GM21737 (cell line): ENCODE measurements around the gene SYNDIG1L.

Experiments
- ATAC-seq: cut with Tn5 transposase; IDR thresholded peaks from one replicate; pipeline ENCODE4 v1.9.1; 2021; ENCODE audit warnings: mild to moderate bottlenecking, moderate library complexity; ENCODE audit not compliant: unreplicated experiment

SYNDIG1L gene

DNA sequence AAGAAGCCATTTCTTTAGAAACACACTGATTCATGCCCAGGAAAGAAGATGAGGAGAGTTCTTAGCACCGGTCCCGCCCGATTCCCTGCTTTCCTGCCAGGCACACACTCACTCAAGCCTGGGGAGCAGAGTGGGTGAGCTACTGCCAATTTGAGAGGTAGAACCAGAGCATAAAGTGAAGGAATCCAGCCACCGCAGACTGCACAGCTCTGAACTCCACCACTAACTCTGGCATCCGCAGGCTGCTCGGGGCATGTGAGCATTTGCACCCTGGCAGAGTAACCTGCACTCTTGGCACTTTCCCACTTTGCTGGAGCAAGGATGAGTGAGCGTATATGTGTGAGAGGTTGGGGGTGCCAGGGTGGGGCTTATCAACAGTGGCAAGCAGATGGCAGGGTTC lies 4.0 kb upstream of the SYNDIG1L start:
- no peak for ATAC-seq

DNA sequence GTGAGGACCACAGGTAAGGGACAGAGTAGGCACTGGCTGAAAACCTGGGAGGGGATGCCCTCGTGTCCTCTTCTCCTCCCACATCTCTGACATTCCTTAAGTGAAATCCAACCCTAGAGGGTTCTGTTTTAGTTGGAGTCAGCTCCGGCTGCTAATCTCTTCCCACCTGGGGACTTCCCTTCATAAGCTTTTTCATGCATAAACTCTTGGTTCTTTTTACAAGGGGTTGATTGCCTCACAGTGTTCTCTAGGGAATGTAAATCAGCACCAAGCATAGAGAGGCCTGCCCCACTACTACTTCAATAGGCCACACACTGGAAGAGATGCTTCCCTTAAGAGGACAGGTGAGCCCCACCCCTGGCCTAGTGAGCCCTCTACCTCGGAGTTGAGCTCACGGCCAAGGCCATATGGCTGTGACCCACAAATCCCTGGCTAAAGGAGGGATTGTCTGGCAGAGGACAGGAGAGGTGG lies 3.2 kb upstream of the SYNDIG1L start:
- ATAC-seq: no peak

DNA sequence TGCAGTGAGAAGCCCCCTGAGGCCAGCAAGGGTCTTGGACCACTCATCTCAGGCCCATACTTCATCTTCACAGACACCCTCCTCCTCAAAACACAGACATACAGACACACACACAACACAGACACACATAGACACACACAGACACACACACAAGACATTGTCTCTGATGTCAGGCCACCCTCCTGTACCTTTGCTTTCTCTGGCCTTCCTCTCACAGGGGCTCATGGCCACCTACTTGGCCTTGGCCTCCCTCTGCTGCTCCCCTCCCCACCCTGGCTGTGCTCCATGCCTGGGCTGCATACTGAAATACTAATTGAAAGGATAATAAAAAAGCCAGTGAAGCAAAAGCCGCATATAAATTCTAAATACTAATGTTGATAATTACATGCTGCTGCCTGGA lies 1.6 kb upstream of the SYNDIG1L start:
- ATAC-seq: no peak

DNA sequence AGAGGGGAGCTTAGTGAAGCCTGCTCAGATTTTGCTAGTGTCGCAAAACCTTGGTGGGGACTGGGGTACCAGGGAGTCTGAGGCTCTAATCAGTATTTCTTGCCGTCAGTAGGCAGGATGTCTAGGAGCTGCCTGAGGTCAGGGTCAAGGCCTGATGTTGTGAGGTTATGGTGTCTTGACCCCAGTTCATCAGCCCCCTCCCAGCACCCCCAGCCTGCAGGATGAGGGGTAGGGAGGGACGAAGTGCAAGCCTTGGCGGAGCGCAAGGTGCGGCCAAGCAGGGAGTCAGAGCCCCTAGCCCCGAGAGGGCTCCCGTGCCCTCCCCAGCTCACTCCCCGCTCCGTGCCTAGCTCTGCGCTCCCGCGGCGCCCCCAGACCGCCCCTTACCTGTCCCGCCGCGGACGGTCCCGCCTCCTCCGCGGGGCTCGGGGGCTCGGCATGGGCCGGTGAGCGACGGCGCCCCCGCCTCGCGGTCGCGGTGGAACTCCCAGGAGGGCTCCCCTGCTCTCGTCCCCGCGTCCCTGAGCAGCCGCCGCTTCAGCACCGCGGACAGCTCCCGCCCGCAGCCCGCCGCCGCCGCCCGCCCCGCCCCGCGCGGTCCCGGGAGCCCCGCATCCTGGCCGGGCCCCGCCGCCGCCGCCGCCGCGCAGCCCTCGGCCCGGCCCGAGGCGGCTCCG lies 347 bp downstream of the SYNDIG1L start:
- ATAC-seq: no peak

DNA sequence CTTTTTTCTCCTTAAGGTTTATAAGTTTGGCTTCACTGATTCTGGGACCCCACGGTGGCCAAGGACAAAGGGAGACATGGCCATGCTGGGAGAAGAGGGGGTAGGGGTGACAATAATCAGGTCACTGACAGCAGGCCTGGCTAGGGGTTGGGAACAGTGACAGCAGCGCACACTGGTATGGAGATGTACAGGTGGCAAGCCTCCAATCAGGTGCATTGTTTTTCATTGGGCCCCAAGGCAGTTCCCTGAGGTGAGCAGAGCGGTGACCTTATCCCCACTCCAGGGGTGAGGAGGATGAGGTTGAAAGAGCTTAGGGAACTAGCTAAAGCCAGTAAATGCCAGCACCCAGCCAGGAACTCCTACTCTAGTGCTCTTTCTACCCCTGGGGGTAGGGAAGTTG lies 1.4 kb downstream of the SYNDIG1L start:
- ATAC-seq: no peak

DNA sequence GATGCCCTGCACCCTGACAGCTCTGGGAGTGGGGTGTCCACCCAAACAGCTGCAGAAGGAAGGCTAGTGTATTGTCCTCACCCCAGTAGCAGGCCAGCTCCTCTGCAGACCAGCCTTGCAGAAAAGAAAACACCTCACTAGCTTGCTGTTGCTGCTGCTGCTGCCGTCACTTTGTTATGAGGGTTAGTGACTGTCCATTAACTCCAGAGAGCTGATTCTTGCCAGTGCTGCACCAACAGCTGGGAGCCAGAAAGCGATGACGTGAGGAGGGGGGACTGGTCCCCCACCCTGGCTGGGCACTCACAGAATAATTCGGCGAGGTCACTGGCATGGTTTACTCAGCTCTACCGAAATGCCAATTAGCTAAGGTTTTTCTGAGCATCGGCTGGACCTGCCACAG lies 2.8 kb downstream of the SYNDIG1L start:
- ATAC-seq: no peak

DNA sequence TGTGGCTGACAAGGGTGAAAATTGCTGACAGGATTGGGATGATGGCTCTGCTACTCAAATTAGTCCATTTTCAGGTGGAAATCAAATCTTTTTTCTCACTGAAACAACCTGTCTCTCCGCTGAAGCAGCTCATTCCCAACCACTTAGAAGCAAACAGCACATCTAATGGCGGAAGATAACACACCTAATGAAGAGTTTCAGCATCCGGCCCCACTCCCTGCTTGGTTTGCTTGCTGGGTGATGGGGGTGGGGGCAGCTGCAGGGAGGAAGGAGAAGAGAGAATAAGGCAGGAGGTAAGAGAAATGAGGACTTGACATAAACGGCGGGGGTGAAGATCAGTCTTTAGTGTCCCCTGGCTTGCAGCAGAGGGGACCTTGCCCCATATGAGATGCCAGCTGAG lies 4.0 kb downstream of the SYNDIG1L start:
- no peak for ATAC-seq

DNA sequence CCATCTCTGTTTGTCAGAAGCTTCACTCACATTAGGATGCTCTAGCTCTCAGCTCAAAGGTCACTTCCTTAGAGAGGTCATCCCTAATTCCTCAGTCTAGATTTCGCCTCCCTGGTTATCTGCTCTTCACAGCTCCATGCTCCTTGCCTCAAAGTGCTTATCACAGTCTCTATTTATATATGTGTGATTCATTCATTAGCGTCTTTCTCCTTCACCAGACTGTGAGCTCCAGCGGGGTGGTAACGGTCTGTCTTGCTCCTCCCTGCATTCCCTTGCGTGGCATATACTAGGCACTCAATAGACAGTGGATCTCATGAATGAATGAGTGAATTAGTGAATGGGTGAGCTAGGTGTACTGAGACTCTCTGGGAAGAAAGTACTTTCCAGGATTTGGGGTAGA lies 6.9 kb downstream of the SYNDIG1L start:
- ATAC-seq: no peak

DNA sequence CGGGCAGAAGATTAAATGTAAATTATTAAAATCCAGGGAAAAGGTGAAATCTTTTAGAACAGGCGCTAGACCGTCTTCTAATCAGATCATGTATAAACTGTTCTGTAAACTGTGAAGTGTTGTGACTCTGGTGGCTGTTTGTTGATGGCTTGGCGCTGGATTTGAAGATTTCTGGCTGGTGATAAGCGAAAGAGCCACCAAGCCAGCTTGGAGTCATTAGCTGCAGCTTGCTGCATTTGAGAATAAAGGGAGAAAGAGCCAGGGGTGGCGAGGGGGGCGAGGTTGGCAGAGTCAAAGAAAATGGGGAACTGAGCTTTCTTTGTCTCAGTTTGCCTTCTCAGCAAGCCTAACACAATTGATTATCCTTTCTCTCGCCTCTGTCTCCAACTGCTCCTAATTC lies 8.0 kb downstream of the SYNDIG1L start:
- no peak for ATAC-seq

DNA sequence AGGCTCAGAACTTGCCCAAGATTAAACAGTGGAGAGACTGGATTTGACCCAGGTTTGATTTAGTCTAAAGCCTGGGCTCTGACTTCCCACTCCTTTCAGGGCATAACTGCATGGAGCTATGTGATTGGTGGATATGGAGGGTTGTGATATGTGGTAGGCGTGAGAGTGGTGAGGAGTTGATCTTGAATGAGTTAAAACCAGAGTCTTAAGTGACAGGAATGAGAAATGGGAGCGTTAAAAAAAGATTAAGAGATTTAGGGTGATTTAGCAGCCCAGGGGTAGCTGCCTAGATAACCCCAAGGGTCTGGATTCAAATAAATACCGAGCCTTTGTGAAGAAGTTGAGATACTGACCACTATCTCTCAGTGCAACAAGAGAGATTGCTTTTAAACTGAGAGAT lies 8.4 kb downstream of the SYNDIG1L start:
- no peak for ATAC-seq

DNA sequence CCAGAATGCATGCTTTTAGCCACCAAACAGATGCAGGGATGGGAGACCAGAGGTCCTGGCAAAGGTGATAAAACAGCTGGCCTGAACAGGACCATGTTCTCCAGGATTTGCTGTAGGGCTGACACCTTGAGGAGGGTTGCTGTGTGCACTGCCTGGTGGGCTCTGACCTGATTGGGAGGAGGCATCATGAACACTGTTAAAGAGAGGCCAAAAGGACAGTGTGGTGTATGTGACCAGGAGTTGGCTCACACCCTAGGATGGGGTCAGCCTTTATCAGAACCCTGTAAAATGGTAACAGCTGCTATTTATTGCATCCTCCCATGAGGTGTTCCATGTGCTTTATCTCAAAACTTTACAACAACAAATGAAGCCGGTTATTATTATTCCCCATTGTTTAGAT lies 8.8 kb downstream of the SYNDIG1L start:
- no peak for ATAC-seq

DNA sequence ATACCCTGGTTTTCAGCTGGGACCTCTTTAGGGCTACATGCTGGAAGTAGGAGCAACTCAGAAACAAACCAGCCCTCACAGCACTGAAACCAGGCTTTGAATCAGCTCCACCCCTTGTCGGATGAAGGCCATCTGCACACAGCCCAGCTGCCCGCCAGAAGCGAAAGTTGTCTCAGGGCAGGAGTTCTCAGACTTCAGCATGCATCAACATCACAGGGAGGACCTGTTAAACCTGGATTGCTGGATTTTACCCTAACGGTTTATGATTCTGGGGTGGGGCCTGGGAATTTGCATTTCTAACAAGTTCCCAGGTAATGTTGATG lies 10.9 kb downstream of the SYNDIG1L start:
- no peak for ATAC-seq

DNA sequence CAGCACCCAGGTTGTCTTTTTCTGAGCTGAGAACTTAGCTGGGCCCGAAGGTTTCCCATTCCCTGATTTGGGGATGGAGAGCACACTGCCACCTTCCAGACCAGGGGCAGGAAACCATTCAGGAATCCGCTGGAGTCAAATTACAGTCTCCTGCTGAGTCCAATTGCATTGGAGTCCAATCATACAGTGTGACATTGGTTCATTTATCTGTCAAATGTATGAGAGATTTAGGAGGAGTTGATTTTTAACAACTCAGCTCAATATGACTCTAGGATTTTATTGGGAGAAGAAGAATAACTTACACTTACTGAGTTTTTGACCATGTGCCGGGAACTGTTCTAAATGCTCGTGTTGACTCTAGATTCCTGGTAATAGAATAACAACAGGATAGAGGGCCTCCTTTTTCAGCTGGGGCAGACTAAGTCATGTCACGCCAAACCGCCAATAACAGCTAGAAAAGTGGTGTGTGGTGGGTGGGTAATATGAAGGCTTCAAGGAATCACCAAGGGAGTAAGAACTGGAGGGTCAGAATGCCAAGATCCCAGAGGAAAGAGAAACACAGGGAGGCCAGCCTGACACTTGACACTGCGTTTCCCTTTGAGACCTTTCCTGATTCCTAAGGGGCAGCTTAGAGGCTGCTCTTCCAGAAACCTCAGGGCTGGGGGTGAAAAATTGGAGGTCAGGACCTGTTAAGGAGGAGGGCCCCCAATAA lies 11.5 kb downstream of the SYNDIG1L start:
- ATAC-seq: no peak

DNA sequence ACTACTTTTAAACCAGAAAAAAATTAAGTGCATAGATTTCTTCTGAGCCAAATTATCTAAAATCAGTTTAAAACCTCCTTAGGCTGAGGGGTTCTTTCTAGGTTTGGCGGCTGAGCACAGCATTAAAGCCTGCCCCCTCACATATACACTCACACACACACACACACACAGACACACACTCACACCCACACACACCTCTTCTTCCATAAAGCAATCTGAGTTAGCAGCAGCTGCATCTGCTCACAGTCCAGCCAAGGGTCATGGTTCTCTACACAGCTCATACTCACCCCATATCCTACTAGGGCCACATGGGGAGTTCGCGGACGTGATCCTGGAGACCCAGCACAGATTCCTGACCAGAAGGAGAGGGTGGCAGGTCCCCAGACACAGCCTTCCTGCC lies 12.4 kb downstream of the SYNDIG1L start:
- ATAC-seq: no peak

DNA sequence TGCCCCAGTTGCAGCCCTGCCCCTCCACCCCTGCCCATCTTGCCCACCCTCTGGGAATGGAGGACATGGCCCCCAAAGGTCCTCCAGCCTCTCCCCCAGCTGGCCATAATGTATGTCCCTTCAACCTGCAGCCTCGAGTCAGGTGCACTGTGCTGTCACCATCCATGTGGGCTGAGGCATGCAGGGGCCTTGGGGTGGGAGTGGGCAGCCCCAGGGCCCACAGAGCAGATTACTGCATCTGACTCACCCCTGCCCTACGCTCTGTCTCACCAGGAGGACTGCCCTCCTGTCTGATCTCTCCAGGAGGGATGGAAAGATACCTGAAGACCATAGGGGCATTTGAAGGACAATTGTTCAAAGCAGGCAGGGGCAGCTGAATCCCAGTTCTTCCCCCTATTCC lies 13.3 kb downstream of the SYNDIG1L start:
- no peak for ATAC-seq

DNA sequence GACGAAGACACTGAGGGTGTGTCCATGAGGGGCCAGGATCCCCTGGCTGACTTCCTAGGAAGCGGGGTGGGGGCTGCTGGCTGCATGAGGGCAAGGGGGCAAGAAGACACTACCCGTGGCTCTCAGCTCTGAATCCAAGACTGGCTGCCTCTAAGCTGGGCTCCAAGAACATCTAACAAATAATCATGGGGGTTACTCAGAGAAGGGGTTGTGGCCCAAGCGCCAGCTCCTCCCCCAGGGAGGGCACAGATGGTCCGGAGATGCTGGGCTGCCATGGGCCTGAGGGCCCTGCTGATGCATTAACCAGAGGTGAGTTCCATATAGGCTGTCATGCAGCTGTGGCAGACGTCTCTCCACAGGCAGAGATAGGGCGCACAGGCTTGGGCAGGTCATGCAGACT lies 14.3 kb downstream of the SYNDIG1L start:
- ATAC-seq: no peak

DNA sequence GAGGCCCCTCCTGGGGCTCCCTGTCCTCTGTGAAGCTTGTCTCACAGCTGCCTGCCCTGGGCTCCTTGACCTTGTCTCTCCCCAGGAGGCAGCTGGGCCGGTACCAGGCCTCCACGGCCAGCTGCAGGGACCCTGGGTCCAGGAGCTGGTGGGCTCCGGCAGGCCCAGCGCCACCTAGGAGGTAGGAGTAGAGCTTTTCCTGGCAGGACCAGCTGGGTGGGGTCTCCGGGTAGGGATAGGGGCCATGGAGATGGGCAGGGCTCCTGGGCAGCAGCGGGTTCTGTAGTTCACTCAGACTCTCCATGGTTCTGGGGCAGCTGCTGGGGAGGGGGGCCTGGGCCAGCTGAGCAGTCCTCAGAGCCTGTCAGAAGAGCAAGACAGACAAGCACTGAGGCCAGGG lies 16.6 kb downstream of the SYNDIG1L start:
- no peak for ATAC-seq

DNA sequence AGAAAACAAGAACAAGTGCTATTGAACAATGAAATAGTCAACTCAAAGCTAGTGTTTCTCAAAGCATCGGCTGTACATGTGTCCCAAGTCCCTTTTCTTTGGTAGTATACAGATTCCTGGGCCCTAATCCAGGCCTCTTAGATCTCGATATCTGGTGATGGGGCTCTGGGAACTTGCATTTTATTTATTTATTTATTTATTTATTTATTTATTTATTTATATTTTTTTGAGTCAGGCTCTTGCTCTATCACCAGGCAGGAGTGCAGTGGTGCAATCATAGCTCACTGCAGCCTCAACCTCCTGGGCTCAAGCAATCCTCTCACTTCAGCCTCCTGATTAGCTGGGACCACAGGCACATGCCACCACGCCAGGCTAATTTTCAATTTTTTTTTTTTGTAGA lies 17.1 kb downstream of the SYNDIG1L start:
- no peak for ATAC-seq

DNA sequence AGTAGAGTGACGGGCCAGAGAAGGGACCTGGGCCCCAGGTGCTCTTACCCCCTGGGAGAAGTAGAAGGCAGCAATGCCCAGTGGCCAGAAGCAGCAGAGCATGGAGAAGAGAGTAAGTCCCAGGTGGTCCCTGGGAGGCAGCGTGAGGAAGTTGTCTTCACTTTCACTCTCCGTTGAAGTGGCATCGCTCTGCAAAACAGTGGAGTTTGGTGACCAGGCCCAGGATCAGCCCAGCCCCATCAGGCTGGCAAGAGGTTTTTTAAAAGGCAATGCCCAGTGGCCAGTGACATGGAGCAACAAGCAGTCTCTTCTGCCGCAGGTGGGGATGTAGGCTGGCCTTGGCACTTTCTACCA lies 18.2 kb downstream of the SYNDIG1L start:
- ATAC-seq: no peak

DNA sequence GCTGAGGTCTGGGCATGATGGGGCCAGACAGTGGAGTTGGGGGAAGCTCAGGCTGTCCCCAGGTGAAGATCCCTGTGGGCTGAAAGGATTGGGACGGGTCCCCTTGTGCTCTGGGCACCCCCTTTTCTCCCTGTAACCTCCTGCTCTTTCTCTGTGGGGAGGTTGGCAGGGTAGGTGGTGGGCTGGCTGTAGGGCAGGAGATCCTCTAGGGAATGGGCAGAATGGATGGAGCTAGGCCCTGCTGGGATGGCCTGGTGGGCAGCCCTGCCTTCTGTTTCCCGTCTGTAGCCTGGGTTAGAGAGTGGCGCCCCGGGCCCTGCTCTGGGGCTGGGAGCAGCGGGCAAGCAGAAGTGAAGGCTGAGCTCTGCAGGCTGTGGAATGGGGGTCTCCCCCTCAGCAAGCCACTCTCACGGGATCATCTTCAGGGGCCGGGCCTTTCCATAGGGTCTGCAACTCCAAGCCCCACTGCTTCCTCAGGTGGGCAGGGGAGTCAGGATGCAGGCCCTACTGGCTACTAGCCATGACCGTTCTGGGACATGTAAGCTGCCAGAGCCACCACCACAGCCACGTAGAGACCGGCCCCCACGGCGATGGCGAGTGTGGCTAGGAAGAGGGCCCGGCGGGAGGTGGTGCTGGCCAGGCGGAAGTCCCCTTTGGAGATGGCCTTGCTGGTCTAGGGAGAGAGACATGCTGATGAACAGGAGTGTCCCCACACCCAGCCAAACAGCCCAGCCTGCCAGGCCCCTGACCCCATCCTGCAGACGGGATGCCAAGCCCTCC lies 18.8 kb downstream of the SYNDIG1L start:
- ATAC-seq: no peak

DNA sequence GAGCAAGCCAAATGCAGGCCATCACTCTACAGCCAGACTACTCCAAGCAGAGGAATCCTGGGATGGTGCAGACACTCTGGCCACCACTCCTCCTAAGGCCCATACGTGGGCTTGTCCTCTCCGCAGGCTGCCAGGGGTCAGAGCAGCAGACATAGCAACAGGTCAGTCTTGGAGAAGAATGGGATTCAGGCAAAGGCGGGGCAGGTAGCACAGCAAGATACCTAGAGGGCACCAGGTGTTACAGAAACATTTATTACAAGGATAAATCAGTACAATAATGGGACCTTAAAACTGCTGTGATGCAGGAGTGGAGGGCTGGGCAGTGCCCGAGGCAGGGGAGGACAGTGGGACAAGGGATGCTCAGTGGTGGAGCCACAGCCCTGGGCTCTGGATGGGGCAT lies 20.3 kb downstream of the SYNDIG1L start:
- no peak for ATAC-seq

DNA sequence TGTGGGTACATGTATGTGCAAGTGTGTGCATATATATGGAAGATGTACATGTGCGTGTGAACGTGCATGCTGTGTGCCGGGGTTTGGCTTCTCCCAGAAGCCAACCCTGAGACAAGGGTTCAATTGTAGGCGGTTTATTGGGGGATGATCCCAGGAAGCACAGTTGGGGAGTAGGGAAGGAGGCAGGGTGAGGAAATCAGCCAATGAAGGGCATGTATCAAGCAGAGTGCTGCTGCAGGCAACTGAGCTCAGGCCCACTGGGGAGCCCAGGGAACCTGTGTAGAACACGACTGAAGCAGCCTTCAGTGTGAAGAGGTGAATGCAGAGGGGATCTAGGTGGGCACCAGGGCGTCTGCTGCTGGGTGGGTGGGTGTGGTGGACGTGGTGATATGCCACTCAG lies 21.6 kb downstream of the SYNDIG1L start:
- no peak for ATAC-seq
